Retinal pigment epithelial cell (primary cell): ENCODE measurements around the gene TRPM2.
"Not testable (repeated sequence)": the region's sequence is repeated elsewhere in the genome, so short reads cannot be mapped to it uniquely, and the experiment has no call there.

Experiments
- DNase-seq: peaks from one replicate; pipeline ENCODE4 v3.0.0-alpha.2; 2010; ENCODE audit warnings: low read depth
- H3K4me3 ChIP-seq: 2 replicates; pipeline ENCODE4 v1.5.1; 2011; ENCODE audit warnings: mild to moderate bottlenecking, low read length, control low read depth, moderate library complexity
- TF ChIP-seq, protein P1 (sequence below): conservative IDR thresholded peaks from 2 replicates; pipeline ENCODE4 v1.5.1; 2011; ENCODE audit warnings: low read depth, low read length, control low read depth, inconsistent platforms

Gene TRPM2

DNA sequence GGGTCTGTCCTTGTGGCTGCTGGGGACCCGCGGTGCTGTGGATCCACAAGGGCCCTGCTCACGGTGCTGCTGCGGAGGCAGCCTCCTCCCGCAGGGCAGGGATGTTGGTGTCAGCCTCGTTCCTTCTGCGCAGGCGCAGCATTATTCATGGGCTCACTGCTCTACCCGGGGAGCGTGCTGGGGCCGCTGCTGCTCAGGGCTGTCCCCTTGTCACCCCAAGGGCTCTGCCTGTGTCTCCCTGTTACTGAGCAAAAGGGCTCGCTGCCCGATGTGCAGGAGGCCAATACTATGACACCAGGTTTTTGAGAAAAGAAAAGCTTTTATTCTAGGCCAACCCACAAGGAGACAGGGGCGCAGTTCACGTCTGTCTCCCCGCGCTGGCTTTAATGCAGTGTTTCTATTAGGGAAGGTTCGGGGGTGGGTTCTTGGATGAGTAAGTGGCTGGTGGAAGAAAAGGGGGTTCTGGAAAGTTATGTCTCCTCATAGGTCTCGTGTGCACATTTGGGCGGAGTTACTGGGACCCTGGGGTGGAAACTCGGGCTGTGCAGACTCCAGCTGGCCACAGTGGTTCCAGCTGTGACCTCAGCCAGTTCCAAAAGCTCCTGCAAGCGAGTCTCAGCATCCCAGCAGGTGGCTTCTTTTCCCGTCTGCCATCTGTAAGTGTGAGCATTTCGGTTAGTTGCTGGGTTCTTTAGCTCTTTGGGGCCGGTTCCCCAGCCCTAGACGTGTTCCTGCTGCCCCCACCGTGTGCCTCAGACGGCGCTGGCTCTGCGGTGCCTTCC lies 61.1 kb downstream of the TRPM2 start:
- no peak overlapping the region for H3K4me3 ChIP-seq
- no peak for DNase-seq
- TF ChIP-seq, protein P1, sequence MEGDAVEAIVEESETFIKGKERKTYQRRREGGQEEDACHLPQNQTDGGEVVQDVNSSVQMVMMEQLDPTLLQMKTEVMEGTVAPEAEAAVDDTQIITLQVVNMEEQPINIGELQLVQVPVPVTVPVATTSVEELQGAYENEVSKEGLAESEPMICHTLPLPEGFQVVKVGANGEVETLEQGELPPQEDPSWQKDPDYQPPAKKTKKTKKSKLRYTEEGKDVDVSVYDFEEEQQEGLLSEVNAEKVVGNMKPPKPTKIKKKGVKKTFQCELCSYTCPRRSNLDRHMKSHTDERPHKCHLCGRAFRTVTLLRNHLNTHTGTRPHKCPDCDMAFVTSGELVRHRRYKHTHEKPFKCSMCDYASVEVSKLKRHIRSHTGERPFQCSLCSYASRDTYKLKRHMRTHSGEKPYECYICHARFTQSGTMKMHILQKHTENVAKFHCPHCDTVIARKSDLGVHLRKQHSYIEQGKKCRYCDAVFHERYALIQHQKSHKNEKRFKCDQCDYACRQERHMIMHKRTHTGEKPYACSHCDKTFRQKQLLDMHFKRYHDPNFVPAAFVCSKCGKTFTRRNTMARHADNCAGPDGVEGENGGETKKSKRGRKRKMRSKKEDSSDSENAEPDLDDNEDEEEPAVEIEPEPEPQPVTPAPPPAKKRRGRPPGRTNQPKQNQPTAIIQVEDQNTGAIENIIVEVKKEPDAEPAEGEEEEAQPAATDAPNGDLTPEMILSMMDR: no peak

DNA sequence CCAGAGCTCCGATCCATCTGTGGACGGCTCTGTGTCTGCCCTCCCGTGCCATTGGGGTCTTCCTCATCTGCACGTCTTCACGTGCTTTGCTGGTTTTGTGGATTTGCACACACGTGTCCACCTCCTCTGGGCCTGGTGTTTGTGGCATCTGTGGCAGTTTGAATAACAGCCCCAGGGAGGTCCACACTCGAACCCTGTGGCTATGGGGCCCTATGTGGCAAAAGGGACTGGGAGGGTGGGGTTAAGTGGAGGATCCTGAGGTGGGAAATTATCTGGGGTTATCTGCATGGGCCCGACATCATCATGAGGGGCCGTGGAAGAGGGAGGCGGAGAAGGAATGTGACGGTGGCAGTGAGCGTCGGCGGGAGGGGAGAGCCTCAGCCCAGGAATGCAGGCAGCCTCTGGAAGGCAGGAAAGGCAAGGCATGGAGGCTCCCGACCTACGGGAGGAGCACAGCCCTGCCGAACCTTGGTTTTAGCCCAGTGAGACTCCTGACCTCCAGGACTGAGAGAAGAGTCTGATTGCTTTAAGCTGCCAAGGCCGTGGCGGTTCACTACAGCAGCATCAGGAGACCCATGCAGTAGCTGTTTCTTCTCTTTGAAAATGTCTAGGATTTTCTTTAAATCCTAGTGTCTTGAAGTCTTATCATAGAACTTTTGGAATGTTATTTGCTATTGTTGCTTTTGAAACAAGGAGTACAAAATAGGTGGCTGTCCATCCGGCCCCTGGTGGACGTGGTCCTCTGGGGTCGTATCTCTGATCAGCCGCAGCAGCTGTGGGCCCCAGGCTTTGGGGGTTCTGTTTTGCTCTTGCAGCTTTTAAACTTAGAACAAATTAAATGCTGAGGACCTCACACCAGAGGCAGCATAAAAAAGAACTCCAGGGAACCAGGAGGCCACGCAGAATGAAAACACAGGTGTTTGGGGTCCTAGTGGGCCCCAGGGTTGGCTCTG lies 61.9 kb downstream of the TRPM2 start:
- H3K4me3 ChIP-seq: no peak overlapping the region
- TF ChIP-seq, protein P1: no peak
- DNase-seq: no peak

DNA sequence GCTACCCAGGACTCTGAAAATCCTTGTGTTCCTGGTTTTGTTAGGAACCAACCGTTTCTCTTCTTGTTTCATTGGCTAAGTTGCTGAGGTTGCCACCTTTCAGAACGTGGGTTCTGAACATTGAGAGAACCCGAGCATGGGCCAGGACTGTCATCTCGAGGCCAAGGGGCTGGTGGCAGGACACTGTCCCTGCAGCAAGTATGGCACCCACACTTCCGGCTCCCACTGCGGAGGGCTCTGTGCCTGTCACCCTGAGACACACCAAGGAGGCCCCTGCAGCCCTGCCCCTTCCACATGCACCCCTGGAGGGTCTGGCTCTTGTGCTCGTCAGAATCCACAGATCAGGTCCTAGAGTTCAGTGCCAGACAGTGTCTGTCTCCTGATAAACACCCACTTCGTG lies 62.8 kb downstream of the TRPM2 start:
- DNase-seq: no peak
- TF ChIP-seq, protein P1: no peak
- H3K4me3 ChIP-seq: no peak overlapping the region

DNA sequence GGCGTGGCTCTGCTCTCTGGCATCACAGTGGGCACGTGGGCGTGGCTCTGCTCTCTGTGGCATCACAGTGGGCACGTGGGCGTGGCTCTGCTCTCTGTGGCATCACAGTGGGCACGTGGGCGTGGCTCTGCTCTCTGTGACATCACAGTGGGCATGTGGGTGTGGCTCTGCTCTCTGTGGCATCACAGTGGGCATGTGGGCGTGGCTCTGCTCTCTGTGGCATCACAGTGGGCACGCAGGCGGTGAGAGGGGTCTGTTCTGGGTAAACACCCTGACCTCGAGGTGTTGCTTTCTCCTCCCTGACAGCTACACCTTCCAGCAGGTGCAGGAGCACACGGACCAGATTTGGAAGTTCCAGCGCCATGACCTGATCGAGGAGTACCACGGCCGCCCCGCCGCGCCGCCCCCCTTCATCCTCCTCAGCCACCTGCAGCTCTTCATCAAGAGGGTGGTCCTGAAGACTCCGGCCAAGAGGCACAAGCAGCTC lies 64.2 kb downstream of the TRPM2 start:
- H3K4me3 ChIP-seq, DNase-seq: not testable (repeated sequence)

DNA sequence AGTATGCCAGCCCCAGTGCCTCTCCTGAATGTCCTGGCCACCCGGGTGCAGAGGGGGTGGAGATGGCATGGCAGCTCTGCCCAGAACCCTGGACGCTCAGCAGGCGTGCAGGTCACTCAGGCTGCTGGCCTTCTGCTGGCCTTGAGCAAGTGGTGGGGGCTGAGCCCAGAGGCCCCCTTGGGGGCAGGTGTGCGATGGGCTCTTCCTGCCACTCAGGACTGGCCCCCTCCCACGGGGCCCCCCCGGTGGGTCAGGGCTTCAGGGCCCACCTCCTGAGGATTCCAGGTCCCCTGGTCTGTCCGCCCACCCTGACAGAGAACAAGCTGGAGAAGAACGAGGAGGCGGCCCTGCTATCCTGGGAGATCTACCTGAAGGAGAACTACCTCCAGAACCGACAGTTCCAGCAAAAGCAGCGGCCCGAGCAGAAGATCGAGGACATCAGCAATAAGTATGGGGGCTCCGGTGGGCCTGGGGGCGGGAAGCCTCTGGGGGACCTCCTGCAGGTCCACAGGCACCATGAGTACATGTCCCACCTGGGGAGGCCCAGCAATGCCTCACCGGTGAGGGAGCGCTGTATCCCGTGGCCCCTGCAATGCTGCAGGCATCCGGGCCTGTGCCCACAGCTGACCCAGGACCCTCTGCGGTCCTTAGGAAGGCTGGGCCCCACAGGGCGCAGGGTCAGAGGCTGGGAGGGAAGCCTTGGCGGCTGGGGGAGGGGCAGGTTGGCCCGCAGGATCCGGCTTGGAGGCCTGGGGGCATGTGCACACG lies 64.9 kb downstream of the TRPM2 start:
- TF ChIP-seq, protein P1: no peak
- H3K4me3 ChIP-seq: no peak overlapping the region
- DNase-seq: no peak

DNA sequence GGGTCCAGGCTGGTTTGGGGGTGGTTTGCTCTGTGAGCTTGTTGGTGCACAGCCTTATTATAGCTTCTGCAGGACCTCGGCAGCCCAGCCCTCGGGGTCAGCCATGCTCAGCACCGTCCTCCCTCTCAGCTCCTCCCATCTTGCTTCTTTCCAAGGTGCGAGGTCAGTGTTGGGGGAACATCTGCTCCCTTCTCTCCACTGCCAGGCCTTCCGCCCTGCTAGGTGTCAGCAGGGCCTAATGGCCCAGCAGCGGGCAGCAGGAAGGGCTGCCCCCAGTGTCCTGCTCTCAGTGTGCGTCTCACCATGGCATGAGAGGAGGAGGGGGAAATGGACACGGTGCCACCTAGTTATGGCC lies 65.4 kb downstream of the TRPM2 start:
- TF ChIP-seq, protein P1: no peak
- no peak for DNase-seq
- no peak overlapping the region for H3K4me3 ChIP-seq

DNA sequence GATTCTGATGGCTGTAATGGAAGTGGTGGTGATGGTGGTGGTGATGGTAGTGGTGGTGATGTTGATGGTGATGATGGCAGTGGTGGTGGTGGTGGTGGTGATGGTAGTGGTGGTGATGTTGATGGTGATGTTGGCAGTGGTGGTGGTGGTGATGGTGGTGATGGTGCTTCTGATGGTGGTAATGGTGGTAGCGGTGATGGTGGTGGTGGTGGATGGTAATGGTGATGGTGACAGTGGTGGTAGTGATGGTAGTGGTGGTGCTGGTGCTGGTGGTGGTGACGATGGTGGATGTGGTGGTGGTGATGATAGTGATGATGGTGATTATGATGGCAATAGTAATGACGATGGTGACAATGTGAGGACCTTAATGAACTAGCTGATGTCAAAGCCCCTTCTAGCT lies 66.3 kb downstream of the TRPM2 start:
- DNase-seq: no peak
- H3K4me3 ChIP-seq: no peak overlapping the region
- TF ChIP-seq, protein P1: no peak
